Fibroblast of skin of right quadriceps (primary cell): ENCODE data around the gene DGCR8.

Source experiments
- DNase-seq: peaks from one replicate; pipeline ENCODE4 v3.0.0-alpha.2; 2013

DGCR8 gene

DNA sequence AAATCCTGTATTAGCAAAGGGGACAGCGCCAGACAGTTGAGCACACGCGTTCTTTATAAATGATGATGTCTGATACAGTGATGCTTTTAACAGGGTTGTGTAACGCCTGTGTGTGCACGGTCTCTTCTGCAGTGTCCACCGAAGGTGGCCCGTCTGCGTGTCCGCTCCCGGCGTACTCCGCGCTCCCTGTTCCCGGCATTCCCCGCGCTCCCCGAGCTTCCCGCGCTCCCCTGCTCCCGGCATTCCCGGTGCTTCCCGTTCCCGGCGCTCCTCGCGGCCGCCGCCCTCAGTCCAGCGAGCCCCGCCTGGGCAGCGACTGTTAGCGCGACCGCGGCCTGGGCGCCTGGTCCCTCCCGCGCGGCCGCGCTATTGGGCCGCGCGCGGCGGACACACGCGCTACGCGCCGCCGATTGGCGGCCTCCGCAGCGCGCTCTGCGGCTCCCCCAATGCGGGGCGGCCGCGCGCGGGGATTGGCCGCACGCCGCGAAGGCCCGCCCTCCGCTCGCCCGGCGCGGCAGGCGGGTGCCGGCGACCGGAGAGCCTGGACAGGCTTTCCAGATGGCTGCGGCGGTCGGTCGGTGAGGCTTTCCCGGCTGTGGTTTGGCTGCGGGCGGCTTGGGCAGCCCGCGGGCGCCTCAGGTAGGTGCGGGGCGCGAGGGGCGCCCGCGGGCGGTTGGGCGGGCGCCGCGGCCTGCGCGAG lies at the start of gene DGCR8:
TSS of gene DGCR8 (plus strand) at position 497 of the 700 bp plus-strand sequence. CDS start 5,723 bp downstream, outside the sequence.
- DNase-seq: peak; percentile 97

DNA sequence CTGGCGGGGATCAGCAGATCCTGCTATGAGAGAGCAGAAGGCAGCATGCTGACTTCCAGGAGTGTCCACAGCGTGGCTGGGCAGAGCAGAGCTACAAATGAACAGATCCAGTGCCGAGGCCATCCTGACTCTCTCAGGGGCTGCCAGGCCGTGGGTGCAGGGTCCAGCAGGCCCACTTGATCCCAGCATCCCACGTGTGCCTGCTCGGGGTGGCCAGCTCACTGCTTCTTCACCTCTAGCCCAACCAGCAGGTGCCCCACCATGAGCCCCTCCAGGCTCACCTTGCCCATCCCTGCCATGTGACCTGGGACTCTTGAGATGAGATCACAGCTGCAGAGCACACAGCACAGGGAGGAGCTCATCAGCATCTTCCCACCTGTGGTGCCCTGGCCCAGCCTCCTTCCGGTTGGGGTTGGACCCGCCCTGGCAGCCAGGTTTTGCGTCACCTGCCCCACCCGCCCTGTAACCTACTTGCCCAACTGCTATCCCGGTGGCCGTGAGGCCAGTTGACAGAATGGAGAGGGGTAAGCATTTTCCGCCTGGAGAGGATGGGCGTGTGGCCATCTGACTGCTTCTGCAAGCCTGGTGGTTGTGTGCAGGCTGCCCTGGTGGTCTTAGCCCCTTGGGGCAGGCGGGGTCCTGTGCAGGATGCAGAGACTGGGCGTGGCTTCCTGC lies 48.2 kb upstream of the DGCR8 start:
- no peak for DNase-seq

- DNase-seq: no peak
These were observed 47.5 kb upstream of the DGCR8 start for GRCh38 chr22:20032407-20032991.

- DNase-seq: no peak
These were observed 46.9 kb upstream of the DGCR8 start for GRCh38 chr22:20033045-20033706.

GRCh38 chr22:20034143-20034542 lies 45.9 kb upstream of the DGCR8 start:
- DNase-seq: no peak

- no peak for DNase-seq
These were observed 44.5 kb upstream of the DGCR8 start for GRCh38 chr22:20035375-20036083.

GRCh38 chr22:20036084-20036482 lies 44.0 kb upstream of the DGCR8 start:
- no peak for DNase-seq

DNA sequence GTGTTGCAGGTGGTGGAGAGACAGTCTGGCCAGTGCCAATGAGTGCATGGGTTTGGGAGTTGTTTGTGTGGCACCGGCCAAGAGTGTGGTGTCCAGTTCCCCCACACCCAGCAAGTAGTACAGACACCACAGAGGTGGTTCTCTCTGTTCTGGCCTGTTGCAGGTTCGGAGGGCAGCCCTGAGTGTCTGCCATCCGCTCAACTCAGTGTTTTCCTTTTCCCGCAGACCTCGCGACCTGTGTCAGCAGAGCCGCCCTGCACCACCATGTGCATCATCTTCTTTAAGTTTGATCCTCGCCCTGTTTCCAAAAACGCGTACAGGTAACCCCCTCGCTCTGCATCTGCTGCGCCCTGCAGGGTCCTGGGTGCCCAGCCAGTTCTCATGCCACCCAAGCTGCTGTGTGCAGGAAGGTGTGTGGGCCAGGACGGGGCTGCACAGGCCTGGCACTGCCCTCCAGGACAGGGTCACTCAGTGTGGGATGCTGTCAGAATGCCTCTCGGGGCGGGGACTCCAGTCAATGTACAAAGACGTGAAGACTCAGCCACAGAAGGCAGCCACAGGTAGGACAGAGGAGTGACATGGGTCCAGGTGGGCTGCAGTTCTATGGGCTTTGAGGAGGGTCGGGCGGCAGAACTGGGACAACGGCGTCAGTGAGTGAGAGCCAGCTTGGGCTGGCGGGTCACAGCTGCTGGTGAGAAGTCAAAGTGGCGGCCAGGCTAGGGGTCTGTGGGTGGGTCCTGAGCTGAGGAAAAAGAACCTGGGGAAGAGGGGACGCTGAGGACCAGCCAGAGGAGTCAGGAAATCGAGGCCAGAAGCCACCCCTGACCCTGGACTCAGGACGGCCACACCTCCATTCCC lies 43.3 kb upstream of the DGCR8 start:
- DNase-seq: no peak

GRCh38 chr22:20037419-20037818 lies 42.6 kb upstream of the DGCR8 start:
- no peak for DNase-seq

- no peak for DNase-seq
These were observed 41.5 kb upstream of the DGCR8 start for GRCh38 chr22:20038574-20038973.

GRCh38 chr22:20039683-20040325 lies 40.2 kb upstream of the DGCR8 start:
- no peak for DNase-seq

DNA sequence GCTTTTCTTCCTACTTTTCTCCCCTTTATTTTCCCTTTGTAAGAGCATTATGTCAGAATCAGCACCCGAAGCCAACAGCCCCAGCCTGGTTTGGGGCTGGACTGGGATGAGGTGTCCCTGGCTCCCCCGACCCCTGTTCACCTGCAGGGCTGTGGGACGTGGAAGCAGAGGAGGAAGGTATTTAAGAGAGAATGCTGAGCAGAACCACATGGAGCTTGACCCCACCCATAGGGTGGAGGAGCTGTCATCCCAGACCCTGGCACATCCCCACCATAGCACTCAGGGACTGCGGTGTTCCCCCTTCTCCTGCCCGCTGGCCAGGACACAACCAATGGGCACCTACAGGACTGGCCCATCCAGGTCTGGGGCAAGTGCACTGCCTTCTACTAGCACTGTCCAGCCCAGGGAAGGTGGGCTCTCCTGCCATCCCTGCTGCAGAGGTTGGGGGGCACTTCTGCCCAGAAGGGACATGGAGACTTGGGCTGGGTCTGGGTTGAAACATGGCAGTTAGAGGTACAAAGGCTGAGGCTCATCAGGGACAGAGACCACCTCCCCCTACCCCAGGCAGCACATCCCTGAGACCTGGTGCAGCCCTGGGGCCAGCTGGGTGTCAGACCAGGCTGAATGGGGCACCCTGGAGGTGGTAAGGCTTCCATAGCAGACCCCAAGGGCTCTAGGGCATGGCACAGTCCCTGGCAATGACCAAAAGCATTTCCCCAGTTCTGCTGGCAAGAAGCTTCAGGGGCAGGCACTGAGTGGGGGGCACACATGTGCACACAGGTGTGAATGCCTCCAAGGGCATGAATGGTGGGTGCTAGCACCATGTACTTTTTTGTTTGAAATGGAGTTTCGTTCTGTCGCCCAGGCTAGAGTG lies 39.5 kb upstream of the DGCR8 start:
- DNase-seq: no peak

DNA sequence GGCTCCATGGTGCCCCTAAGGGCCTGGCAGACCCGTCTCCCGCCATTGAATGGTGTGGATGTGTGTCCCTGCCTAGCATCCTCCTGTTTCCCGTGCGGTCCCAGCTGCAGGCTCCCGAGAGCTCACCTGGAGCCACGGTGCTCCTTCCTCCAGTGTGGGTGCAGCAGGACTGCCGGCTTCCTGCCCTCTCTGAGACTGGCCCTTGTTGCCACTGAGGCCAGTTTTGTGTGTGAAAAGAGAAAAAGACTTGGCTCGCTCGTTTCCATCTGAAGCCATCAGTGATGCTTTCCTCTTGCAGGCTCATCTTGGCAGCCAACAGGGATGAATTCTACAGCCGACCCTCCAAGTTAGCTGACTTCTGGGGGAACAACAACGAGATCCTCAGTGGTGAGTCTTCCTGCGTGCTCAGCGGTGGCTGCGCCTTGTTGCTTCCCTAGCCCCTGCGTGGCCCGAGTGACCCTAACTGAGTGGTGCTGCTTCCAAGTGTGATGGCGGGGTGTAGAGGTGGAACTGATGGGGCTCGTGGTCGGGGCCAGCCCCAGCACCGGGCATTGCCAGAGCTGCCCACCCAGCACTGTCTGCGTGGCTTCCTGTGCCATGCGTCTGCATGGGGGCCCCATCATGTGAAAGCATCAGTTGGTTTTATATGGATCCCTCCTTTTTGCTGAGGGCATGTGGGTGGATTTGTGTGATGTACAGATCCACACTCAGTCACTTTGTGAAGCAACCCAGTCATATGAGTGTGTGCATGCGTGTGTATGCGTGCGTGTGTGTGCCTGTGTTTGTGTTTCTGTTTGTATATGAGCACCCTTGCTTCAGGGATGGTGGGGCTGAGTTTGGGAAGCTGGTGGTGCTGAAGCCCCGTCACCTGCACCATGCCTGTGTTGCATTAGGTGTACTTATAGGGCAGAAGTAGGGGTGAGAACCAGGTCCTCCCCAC lies 36.7 kb upstream of the DGCR8 start:
- no peak for DNase-seq

GRCh38 chr22:20043997-20044342 lies 36.1 kb upstream of the DGCR8 start:
- no peak for DNase-seq

DNA sequence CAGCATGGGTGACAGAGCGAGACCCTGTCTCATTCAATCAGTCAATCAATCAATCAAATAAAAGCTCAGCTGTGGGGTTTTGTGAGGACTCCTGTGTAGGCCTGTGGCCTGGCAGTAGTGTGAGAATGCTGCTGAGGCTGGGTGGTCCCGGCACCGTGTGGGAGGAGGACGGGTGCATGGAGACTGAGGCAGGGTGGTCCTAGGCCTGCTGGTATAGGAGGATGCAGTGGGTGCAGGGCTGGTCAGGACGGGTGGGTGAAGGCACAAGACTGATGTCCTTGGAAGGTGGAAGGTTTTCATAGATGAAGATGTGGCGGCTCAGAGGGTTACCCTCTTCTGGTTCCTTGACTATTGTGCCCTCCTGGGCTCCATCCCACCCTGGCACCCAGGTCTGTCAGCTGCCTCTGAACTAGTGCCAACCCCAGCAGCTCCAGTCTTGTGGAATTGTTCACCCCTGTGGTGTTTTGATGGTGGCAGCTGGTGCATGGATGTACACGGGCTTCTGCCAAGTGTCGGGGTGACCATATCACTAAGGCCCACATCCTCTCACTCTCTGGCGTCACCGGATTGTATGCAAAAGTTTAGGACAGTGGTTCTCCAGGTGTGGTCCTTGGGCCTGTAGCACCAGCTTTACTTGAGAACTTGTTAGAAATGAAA lies 35.4 kb upstream of the DGCR8 start:
- no peak for DNase-seq

DNA sequence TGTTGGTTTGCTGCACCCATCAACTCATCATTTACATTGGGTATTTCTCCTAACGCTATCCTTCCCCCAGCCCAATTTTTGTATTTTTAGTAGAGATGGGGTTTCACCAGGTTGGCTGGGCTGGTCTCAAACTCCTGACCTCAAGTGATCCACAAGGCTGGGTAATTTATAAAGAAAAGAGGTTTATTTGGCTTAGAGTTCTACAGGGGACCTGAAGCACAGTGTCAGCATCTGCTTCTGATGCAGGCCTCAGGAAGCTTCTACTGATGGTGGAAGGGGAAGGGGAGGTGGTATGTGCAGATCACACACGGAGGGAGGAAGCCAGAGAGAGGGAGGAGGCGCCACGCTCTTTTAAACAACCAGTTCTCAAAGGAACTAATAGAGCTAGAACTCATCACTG lies 33.3 kb upstream of the DGCR8 start:
- no peak for DNase-seq

- no peak for DNase-seq
These were observed 28.1 kb upstream of the DGCR8 start for GRCh38 chr22:20051927-20052308.

DNA sequence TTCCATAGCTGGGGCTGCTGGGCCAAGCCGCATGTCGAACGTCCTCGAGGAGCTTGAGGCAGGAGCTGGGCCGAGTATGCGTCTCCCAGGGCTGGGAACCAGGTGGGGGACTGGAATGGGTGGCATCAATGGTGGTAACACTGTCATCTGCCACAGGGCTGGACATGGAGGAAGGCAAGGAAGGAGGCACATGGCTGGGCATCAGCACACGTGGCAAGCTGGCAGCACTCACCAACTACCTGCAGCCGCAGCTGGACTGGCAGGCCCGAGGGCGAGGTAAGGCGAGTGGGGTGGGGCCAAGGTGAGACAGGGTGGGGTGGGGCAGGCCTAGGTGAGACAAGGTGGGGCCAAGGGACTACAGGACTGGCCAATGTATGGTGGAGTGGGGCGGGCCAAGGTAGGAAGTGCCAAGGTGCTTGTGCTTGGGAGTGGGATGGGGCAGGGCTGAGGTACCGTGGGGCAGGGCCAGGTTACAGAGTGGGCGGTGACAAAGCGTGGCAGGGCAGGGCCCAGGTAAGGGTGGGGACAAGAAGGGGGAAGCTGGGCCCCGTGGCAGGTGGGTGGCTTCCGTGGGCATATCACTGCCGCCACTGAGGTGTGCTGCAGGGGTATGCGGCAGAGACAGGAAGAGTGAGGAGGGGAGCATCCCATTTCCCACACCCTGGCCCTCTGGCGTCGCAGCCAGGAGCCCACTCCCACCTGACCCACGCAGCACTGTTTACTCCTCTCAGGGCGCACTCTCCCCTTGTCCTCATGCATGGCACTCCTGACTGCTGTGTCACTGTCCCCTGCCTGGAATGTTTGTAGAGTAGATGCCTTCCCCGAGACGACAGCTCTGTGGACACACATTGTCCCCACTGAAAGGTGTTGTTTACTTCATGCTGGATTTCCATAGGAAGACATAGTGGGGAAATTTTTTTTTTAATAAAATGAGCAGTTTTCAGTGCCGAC lies 27.5 kb upstream of the DGCR8 start:
- no peak for DNase-seq
